HepG2 (cell line): ENCODE measurements around the gene CIBAR2. TPM values are rescaled to one million over a fixed set of nuclear protein-coding genes. Genes with fewer than 3 reads are reported as not detected.

ENCODE experiments used
- ATAC-seq: fragments of 200-7000 bp; cut with Tn5 transposase; 3 replicates; pipeline ENCODE4 v1.9.1; 2020; ENCODE audit warnings: mild to moderate bottlenecking, moderate library complexity
- BruUV-seq: library from RNA; stranded (reverse); fragments of 400-500 nt; replicated peaks from 2 replicates; lab custom pipeline; 2021; lab: Mats Ljungman, UMichigan
- CTCF ChIA-PET: fragments of 300-600 bp; formaldehyde crosslinking; extraction: SDS; loops from one replicate; lab custom pipeline; 2021; ENCODE audit warnings: low total read pairs, inconsistent platforms, low intra/inter-chr PET ratio; lab: Yijun Ruan, JAX
- POLR2A ChIA-PET: fragments of 350-600 bp; sonication (Branson Sonifier 250); formaldehyde crosslinking; loops from one replicate; lab custom pipeline; 2020; ENCODE audit warnings: antibody characterized with exemption, inconsistent platforms; lab: Yijun Ruan, JAX
- DNase-seq: peaks from one replicate; pipeline ENCODE4 v3.0.0-alpha.2; 2015; ENCODE audit warnings: low spot score
- FAIRE-seq: peaks from 3 replicates; lab custom pipeline; 2011; peaks lifted over from hg19 to GRCh38; lab: Jason Lieb, UNC
- H2AFZ ChIP-seq: one replicate; pipeline ENCODE4 v1.6.1; 2011; ENCODE audit warnings: low read length, inconsistent platforms
- H3K27ac ChIP-seq: fragments of 300-600 bp; 3 replicates; pipeline ENCODE4 v1.8.0; 2011; ENCODE audit warnings: mixed run types, mild to moderate bottlenecking, mixed read lengths, low read length, inconsistent platforms; ENCODE audit not compliant: insufficient read depth; ENCODE audit errors: extremely low read length
- H3K27me3 ChIP-seq, 2 experiments: fragments of 200-600 bp in 1 of 2; 2 replicates in 1 of 2; 3 replicates in 1 of 2; pipeline versions ENCODE4 v1.6.0 to v1.8.0; 2011; ENCODE audit warnings: low read length in 2 of 2, mild to moderate bottlenecking in 2 of 2, moderate library complexity in 2 of 2, inconsistent platforms in 1 of 2; ENCODE audit not compliant: insufficient read depth in 2 of 2, control insufficient read depth in 1 of 2
- H3K36me3 ChIP-seq, 2 experiments: fragments of 200-600 bp in 1 of 2; replicated peaks in 1 of 2; 2 replicates in 1 of 2; 3 replicates in 1 of 2; pipeline versions ENCODE4 v1.5.1 to v1.8.0; 2011; ENCODE audit warnings: low read length in 2 of 2, inconsistent platforms in 1 of 2; ENCODE audit not compliant: insufficient read depth in 2 of 2, control insufficient read depth in 1 of 2
- H3K4me1 ChIP-seq: 2 replicates; pipeline ENCODE4 v1.5.1; 2012; ENCODE audit warnings: low read length, inconsistent platforms; ENCODE audit not compliant: insufficient read depth
- H3K4me2 ChIP-seq: 2 replicates; pipeline ENCODE4 v1.6.0; 2011; ENCODE audit warnings: low read depth, low read length, inconsistent platforms
- H3K4me3 ChIP-seq, 3 experiments: fragments of 200-600 bp in 1 of 3; sonication (generic), shearing (Covaris generic) in 1 of 3; replicated peaks in 1 of 3; 2 replicates each; pipeline ENCODE4 v1.5.1; 2011 to 2016; ENCODE audit warnings: low read length in 3 of 3, inconsistent platforms in 2 of 3, low read depth in 2 of 3, mild to moderate bottlenecking in 2 of 3, control low read depth in 1 of 3, mixed read lengths in 1 of 3; ENCODE audit not compliant: insufficient read depth in 1 of 3
- H3K79me2 ChIP-seq: one replicate; pipeline ENCODE4 v1.6.1; 2011; ENCODE audit warnings: low read length, inconsistent platforms; ENCODE audit not compliant: insufficient read depth
- H3K9ac ChIP-seq: 2 replicates; pipeline ENCODE4 v1.6.0; 2011; ENCODE audit warnings: mild to moderate bottlenecking, low read depth, low read length, inconsistent platforms; ENCODE audit not compliant: insufficient read depth
- H3K9me3 ChIP-seq: 2 replicates; pipeline ENCODE4 v1.5.1; 2012; ENCODE audit warnings: mild to moderate bottlenecking, low read length
- H4K20me1 ChIP-seq: 2 replicates; pipeline ENCODE4 v1.6.0; 2011; ENCODE audit warnings: inconsistent platforms, mild to moderate bottlenecking, low read length, moderate library complexity; ENCODE audit not compliant: insufficient read depth
- ATF7-NPFF ChIP-seq: sonication (generic); formaldehyde crosslinking; IDR thresholded peaks from 2 replicates; pipeline ENCODE4 v1.8.1; 2023; ENCODE audit warnings: mild to moderate bottlenecking, low read depth, missing genetic modification reagents, moderate library complexity
- EEA1 ChIP-seq: sonication (generic); formaldehyde crosslinking; IDR thresholded peaks from 2 replicates; pipeline ENCODE4 v1.5.1; 2020; ENCODE audit warnings: mild to moderate bottlenecking, missing genetic modification reagents, borderline replicate concordance
- HDAC6 ChIP-seq: fragments of 200-600 bp; sonication (generic); IDR thresholded peaks from 2 replicates; pipeline ENCODE4 v1.7.0; 2017; ENCODE audit warnings: mild to moderate bottlenecking, antibody characterized with exemption, low read length, low read depth
- IRX3 ChIP-seq: sonication (generic); formaldehyde crosslinking; IDR thresholded peaks from 2 replicates; pipeline ENCODE4 v1.8.1; 2023; ENCODE audit warnings: mild to moderate bottlenecking, low read depth, missing genetic modification reagents, borderline replicate concordance
- KDM2A ChIP-seq: sonication (generic); formaldehyde crosslinking; IDR thresholded peaks from 2 replicates; pipeline ENCODE4 v1.4.0; 2020; ENCODE audit warnings: low read depth, missing genetic modification reagents, borderline replicate concordance
- MED13 ChIP-seq: sonication (generic); formaldehyde crosslinking; IDR thresholded peaks from 2 replicates; pipeline ENCODE4 v1.5.0; 2020; ENCODE audit warnings: missing genetic modification reagents
- MTF2 ChIP-seq: sonication (generic); formaldehyde crosslinking; IDR thresholded peaks from 2 replicates; pipeline ENCODE4 v1.5.0; 2020; ENCODE audit warnings: missing genetic modification reagents, borderline replicate concordance
- NONO ChIP-seq, 2 experiments: fragments of 450-650 bp in 1 of 2; sonication (generic) in 1 of 2; formaldehyde crosslinking in 1 of 2; IDR thresholded peaks in 1 of 2; conservative IDR thresholded peaks in 1 of 2; 2 replicates each; pipeline versions ENCODE4 v1.6.1 to v1.8.0; 2017 to 2022; ENCODE audit warnings: mild to moderate bottlenecking in 1 of 2, missing genetic modification reagents in 1 of 2, moderate library complexity in 1 of 2
- RAD51 ChIP-seq: fragments of 450-650 bp; IDR thresholded peaks from 2 replicates; pipeline ENCODE4 v1.6.1; 2016; ENCODE audit warnings: borderline replicate concordance
- YEATS2 ChIP-seq: sonication (generic); formaldehyde crosslinking; IDR thresholded peaks from 2 replicates; pipeline ENCODE4 v1.4.0; 2020; ENCODE audit warnings: missing genetic modification reagents, borderline replicate concordance
- ZBTB1 ChIP-seq: sonication (generic); formaldehyde crosslinking; IDR thresholded peaks from 2 replicates; pipeline ENCODE4 v1.4.0; 2020; ENCODE audit warnings: missing genetic modification reagents, borderline replicate concordance
- ZNF232 ChIP-seq: sonication (generic); formaldehyde crosslinking; IDR thresholded peaks from 2 replicates; pipeline ENCODE4 v1.4.0; 2020; ENCODE audit warnings: missing genetic modification reagents, borderline replicate concordance
- ZNF253 ChIP-seq: sonication (generic); formaldehyde crosslinking; IDR thresholded peaks from 2 replicates; pipeline ENCODE4 v1.8.0; 2022; ENCODE audit warnings: mild to moderate bottlenecking, missing genetic modification reagents, borderline replicate concordance
- ZNF274 ChIP-seq: sonication (generic); formaldehyde crosslinking; IDR thresholded peaks from 2 replicates; pipeline ENCODE4 v1.5.1; 2020; ENCODE audit warnings: mild to moderate bottlenecking, missing genetic modification reagents
- ZNF660 ChIP-seq: sonication (generic); formaldehyde crosslinking; IDR thresholded peaks from 2 replicates; pipeline ENCODE4 v1.5.1; 2020; ENCODE audit warnings: mild to moderate bottlenecking, low read depth, missing genetic modification reagents, borderline replicate concordance
- ZNF850 ChIP-seq: sonication (generic); formaldehyde crosslinking; conservative IDR thresholded peaks from 2 replicates; pipeline ENCODE4 v1.9.0; 2021; ENCODE audit warnings: mild to moderate bottlenecking, missing genetic modification reagents
- WGBS: methylation state at CpG from one replicate; pipeline ENCODE4 v1.1.6; 2017; ENCODE audit warnings: low lambda C conversion rate; 5-methylcytosine and 5-hydroxymethylcytosine counted together
- in situ Hi-C: cut with HindIII; loops from 2 replicates; pipeline ENCODE4 v1.10.0; 2017; ENCODE audit warnings: low pct_unique_long_range_greater_than_20kb; ENCODE audit not compliant: extremely low pct_ligation_motif_present
- intact Hi-C: fragments of 100-400 bp; cut with micrococcal nuclease; formaldehyde crosslinking; loops from one replicate; pipeline ENCODE4 v1.10.0; 2022; ENCODE audit not compliant: unreplicated experiment
- polyA plus RNA-seq, 8 experiments: library from polyadenylated mRNA; depleted of rRNA in 3 of 8; stranded (reverse) in 7 of 8; unstranded in 1 of 8; fragments of >200 nt; fragmentation: Illumina TruSeq in 4 of 8; extraction: Trizol in 4 of 8; gene quantifications; 2 replicates each; pipeline versions ENCODE4 v1.2.1 to v1.2.3, GENCODE V29; 2011 to 2016; ENCODE audit warnings: low read depth in 4 of 8, missing spikeins in 1 of 8, mixed read lengths in 1 of 8; ENCODE audit not compliant: insufficient read depth in 1 of 8
- total RNA-seq, 5 experiments: library from RNA; depleted of rRNA; stranded (reverse); fragments of >200 nt; fragmentation: Illumina TruSeq; extraction: Trizol; gene quantifications; 2 replicates each; pipeline ENCODE4 v1.2.3, GENCODE V29; 2016; ENCODE audit warnings: low read depth in 1 of 5
- TF ChIP-seq, protein P1 (sequence below): sonication (generic); formaldehyde crosslinking; IDR thresholded peaks from 2 replicates; pipeline ENCODE4 v1.5.0; 2020; ENCODE audit warnings: missing genetic modification reagents
- TF ChIP-seq, protein P2 (sequence below): sonication (generic); formaldehyde crosslinking; IDR thresholded peaks from 2 replicates; pipeline ENCODE4 v1.4.0; 2020; ENCODE audit warnings: missing genetic modification reagents

CIBAR2 gene
- total and polyA plus RNA-seq, 2 of the 13 experiments (the other 11 are each of a cell fraction or from before 2014, with no cell fraction given) = not detected

DNA sequence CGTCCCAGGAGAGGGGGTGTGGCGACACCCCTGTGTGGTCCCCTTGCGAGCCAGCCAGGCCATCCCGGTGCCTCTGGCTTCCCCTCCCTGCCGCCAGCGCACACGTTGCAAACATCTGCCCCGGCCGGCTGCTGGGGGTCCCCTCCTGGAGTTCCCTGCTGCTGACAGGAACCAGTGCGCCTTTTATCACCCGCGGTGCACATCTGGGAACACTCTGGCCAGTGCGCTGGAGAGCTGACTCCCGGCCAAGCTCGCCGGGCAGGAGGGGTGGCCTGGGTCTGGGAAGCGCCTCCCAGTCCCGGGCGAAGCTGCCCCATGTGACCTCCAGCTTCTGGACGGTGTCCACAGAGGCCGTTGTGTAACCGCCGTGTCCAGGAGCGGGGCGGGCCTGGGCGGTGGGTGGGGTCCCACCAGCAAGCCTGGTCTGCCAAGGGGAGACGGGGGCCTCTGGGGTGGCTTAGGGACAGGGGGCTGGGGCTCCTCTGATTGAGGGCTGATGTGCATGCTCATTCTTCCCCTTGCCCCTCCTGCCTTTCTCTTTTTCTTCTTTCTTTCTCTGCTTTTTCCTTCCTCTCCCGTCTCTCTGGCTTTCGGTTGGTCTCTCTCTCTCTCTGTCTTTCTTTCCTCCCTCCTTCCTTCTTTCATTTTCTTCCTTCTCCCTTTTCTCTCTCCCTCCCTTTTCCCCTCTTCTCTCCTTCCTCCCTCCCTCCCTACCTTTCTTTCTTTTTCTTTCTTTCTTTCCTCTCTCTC is 25.2 kb upstream of the CIBAR2 start (continued):
- 0 out of 2 replicates have a peak, but pooled peaks have one; percentile 7 for TF ChIP-seq ZBTB1 (CRISPR knock-in tag)
- no peak for TF ChIP-seq HDAC6
- TF ChIP-seq MTF2 (CRISPR knock-in tag) = no peak
- peak; percentile 59; the same call in 1 of the 2 replicates for TF ChIP-seq ZNF274 (CRISPR knock-in tag)

DNA sequence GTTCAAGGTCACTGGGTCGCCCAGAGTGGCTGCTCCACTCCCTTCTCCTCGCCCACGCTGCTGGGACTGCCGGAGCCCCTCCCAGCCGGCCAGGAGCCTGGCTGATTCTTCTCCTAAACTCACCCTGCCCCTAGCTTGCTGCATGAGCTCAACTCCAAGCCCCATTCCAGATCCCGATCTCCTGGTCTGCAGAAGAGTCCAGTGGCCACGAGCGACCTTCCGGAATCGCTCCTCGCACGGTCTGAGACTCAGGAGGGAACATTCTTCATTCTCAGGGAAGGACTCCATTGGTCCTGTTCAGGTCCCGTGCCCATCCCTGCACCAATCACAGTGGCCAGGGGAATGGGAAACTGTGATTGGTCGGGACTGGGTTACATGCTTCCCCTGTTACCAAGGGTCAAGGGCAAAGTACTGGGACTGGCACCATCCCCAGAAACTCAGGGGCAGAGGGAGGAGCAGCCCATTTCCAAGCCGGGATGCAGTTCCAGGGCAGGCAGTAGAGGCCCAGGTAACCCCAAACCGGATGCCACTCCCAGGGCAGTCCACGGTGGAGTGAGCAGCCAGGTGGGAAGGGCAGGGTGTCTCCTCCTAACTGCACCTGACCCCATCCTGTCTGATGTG is 24.5 kb upstream of the CIBAR2 start:
- Histone ChIP-seq H3K36me3 (no peaks in the 10 kb centered on the region), H3K79me2 (no peaks in the 10 kb centered on the region), H4K20me1 (no peaks in the 10 kb centered on the region), H3K9ac (peak overlapping the region; percentile 63), H3K4me2 (peak overlapping the region; percentile 94), H3K4me3 (peak overlapping the region; percentile 49 to 76 (median 60)), H3K27ac (peak overlapping the region; percentile 80), H2AFZ (no peak overlapping the region), H3K9me3 (no peaks in the 10 kb centered on the region), H3K27me3 (no peaks in the 10 kb centered on the region; a peak in 2 of 5 replicates), H3K4me1 (peaks cover 78% of the 10 kb centered on the region)
- ATAC-seq (peak; percentile 89), DNase-seq (peak; percentile 95), FAIRE-seq (peak; percentile 99)
- 1% methylated on average over 9 of the region's 17 CpGs for WGBS
- no TSS peak for BruUV-seq
- POLR2A ChIA-PET = interaction anchor here (0.7 to 11.3 kb wide), 23 partner anchors 8 to 379 kb away, joined by 3 to 293 read pairs (median 5); no protein-coding TSS in a partner anchor
- CTCF ChIA-PET = no interaction called here
- intact Hi-C loops = loop anchor here (2.0 kb wide), 1 partner anchor 30 kb away; no protein-coding TSS in a partner anchor
- in situ Hi-C loops = no loop called here
- TF ChIP-seq MED13 (CRISPR knock-in tag) (peak; percentile 80), KDM2A (CRISPR knock-in tag) (no peak; the same call in 1 of the 2 replicates), ZNF660 (no peak), ATF7-NPFF (CRISPR knock-in tag) (no peak; the same call in 1 of the 2 replicates), ZNF253 (CRISPR knock-in tag) (0 out of 2 replicates have a peak, but pooled peaks have one; percentile 61), NONO (IDR thresholded peaks at IDR 0.05) (no peak), NONO (CRISPR knock-in tag; conservative IDR thresholded peaks at IDR 0.05) (peak; percentile 86), RAD51 (peak; percentile 86), IRX3 (CRISPR knock-in tag) (peak; percentile 95), EEA1 (CRISPR knock-in tag) (no peak), YEATS2 (no peak; the same call in 1 of the 2 replicates), ZNF850 (CRISPR knock-in tag) (no peak), ZNF232 (no peak)
- TF ChIP-seq, protein P1, sequence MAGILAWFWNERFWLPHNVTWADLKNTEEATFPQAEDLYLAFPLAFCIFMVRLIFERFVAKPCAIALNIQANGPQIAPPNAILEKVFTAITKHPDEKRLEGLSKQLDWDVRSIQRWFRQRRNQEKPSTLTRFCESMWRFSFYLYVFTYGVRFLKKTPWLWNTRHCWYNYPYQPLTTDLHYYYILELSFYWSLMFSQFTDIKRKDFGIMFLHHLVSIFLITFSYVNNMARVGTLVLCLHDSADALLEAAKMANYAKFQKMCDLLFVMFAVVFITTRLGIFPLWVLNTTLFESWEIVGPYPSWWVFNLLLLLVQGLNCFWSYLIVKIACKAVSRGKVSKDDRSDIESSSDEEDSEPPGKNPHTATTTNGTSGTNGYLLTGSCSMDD (CRISPR knock-in tag) = no peak
- TF ChIP-seq, protein P2, sequence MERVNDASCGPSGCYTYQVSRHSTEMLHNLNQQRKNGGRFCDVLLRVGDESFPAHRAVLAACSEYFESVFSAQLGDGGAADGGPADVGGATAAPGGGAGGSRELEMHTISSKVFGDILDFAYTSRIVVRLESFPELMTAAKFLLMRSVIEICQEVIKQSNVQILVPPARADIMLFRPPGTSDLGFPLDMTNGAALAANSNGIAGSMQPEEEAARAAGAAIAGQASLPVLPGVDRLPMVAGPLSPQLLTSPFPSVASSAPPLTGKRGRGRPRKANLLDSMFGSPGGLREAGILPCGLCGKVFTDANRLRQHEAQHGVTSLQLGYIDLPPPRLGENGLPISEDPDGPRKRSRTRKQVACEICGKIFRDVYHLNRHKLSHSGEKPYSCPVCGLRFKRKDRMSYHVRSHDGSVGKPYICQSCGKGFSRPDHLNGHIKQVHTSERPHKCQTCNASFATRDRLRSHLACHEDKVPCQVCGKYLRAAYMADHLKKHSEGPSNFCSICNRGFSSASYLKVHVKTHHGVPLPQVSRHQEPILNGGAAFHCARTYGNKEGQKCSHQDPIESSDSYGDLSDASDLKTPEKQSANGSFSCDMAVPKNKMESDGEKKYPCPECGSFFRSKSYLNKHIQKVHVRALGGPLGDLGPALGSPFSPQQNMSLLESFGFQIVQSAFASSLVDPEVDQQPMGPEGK (CRISPR knock-in tag) = peak; percentile 19; the same call in 1 of the 2 replicates
